Measurements from ENCODE around the gene ZBTB7C.

Gene ZBTB7C

GRCh38 chr18:48132797-48133655 lies 276.2 kb downstream of the ZBTB7C start:
- DNase-seq: peak; percentile 78 to 87

GRCh38 chr18:48131042-48131441 lies 278.1 kb downstream of the ZBTB7C start:
- DNase-seq: no peak

DNA sequence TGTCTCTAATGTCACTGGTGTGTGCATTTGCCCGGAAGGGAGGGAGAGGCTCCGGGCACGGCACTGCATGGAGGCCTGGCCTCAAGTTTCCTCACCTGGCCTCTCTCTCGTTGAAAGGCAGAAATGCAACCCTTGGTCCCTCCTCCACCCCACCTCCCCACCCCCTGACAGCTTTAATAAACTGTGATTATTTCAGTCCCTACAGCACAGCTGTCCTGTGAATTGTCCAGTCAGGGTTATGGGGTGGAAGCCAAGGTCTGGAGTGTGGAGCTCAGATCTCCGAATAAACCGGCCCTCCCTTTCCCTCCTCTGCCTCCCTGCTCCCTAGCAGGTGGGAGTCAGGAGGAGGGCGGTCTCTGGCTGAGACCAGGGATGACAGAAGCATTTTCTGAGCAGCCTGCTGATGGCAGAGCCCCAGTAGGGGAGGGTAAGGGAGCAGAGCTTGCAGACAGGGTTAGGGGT lies 279.5 kb downstream of the ZBTB7C start:
- DNase-seq: no peak

- DNase-seq: no peak
These were observed 281.6 kb downstream of the ZBTB7C start for GRCh38 chr18:48127606-48128005.

- DNase-seq: no peak
These were observed 282.9 kb downstream of the ZBTB7C start for GRCh38 chr18:48126240-48126639.

- DNase-seq: no peak
These were observed 283.5 kb downstream of the ZBTB7C start for GRCh38 chr18:48125724-48126123.

- no peak for DNase-seq
These were observed 284.1 kb downstream of the ZBTB7C start for GRCh38 chr18:48124857-48125626.

GRCh38 chr18:48123941-48124340 lies 285.2 kb downstream of the ZBTB7C start:
- no peak for DNase-seq

DNA sequence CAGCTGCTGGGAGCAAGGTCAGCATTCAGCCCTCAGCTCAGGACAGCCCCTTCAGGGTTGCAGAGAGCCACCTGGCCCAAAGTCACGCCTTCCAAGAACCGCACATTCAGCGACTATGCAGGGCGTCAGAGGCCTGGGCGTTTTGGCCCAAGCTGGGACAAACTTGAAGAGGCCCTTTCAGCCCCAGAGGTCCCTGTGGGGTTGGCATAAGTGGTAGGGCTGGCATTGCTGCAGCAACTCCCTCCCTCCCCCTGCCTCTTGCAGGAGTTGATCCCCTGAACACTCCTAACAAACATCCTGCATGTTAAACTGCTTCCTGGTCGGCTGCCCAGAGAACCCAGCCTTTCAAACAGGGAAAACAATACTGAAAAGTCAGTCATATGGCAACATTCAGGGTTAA lies 285.9 kb downstream of the ZBTB7C start:
- DNase-seq: no peak

DNA sequence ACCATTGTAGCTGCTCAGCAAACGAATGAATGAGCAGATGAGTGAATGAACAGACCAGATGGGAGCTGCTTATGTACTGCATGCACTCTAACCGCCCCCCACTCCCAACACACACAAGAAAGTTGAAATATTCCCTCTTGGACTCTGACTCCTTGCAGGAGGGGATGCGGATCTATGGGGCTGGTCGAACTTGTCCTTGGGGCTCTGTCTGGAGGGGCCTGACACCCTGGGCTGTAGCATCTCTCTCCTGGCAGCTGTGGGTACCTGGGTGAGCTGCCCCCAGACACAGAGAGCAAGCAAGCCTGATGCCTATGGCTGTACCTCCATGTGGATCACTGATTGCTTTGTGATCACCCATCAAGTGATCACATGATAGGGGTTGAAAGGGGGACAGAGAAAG lies 286.4 kb downstream of the ZBTB7C start:
- no peak for DNase-seq

DNA sequence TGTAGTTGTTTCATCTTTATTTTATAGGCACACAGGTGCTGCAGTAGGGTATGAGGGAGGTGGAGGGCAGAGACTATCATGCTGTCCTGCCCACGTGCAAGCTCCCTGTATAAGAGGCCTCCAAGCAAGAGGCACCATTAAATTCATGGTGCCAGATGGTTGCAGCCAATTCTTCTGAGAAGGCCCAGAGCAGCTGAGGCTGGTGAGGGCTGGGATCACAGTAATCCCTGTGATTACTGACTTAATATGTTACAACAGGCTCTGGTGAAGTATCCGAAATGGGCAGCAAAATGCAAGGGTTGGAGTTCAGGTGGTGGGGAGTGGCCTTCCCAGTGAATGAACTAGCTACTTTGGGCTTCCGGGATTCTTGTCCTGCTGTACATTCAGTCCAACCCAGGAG lies 286.8 kb downstream of the ZBTB7C start:
- DNase-seq: no peak

GRCh38 chr18:48121752-48122151 lies 287.4 kb downstream of the ZBTB7C start:
- no peak for DNase-seq

DNA sequence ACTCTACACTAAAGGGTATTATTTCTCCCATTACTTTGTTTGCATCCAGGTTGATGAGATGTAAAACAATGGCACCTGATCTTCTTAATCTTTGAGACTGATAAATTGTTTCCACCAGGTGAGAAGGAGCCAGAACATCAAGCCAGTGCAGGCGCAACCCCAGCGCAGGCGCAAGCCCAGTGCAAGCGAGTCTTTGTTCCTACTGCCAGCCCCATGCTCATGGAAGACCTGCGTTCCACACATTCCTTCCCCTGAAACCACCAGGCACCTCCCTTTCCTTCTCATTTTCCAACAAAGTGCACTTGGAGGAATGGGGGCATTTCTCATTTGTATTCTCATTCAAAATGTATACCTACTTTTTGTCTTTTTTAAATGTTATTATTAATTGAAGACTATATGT lies 290.0 kb downstream of the ZBTB7C start:
- DNase-seq: no peak

- no peak for DNase-seq
These were observed 292.1 kb downstream of the ZBTB7C start for GRCh38 chr18:48116873-48117630.

GRCh38 chr18:48116017-48116416 lies 293.2 kb downstream of the ZBTB7C start:
- no peak for DNase-seq

- no peak for DNase-seq
These were observed 295.5 kb downstream of the ZBTB7C start for GRCh38 chr18:48113691-48114090.

GRCh38 chr18:48111587-48111986 lies 297.6 kb downstream of the ZBTB7C start:
- DNase-seq: no peak

- DNase-seq: no peak
These were observed 298.4 kb downstream of the ZBTB7C start for GRCh38 chr18:48110797-48111196.

GRCh38 chr18:48109961-48110493 lies 299.2 kb downstream of the ZBTB7C start:
- no peak for DNase-seq

GRCh38 chr18:48108136-48108535 lies 301.0 kb downstream of the ZBTB7C start:
- DNase-seq: no peak

- DNase-seq: peak in 1 of 2 experiments; percentile 1
These were observed 302.0 kb downstream of the ZBTB7C start for GRCh38 chr18:48106976-48107781.

- no peak for DNase-seq
These were observed 302.7 kb downstream of the ZBTB7C start for GRCh38 chr18:48106498-48106897.
